ENCODE measurements around the gene SCFD2. TPM values are rescaled to one million over a fixed set of nuclear protein-coding genes. Genes with fewer than 3 reads are reported as not detected.

The SCFD2 gene
- polyA plus RNA-seq, 2 of the 4 experiments (the other 2 are of a cell fraction): 7.6 to 10.8 TPM

DNA sequence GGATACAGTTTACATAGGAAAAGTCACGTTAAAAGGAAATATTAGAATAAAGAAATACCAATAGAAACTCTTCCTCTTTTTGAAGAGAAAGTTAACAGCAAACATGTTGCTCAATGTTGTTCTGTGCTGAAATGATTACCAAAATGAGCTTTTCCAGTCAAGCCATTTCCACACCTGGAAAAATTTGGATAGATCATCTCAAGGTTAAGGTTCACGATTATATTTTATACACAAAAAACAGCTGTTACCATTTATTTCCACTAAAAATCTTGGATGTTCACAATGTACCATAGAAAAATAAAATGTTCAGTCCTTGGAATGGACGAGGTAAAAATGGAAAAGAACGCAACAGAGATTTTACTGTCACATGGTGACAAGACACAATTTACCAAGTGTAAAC lies 218.7 kb downstream of the SCFD2 start:
- POLR2A ChIA-PET: no interaction called here
- no peak overlapping the region for H3K27ac ChIP-seq
- no peak for FAIRE-seq
- H3K9me3 ChIP-seq: no peaks in the 10 kb centered on the region
- CTCF ChIA-PET: no interaction called here
- WGBS (ENCODE audit: missing lambda C conversion rate): 95% methylated on average over 4 of the region's 4 CpGs
- no peak for DNase-seq (ENCODE audit: low read depth in 1 of 2, low spot score in 1 of 2)
- H3K4me3 ChIP-seq: no peak overlapping the region
- TF ChIP-seq, protein P1, sequence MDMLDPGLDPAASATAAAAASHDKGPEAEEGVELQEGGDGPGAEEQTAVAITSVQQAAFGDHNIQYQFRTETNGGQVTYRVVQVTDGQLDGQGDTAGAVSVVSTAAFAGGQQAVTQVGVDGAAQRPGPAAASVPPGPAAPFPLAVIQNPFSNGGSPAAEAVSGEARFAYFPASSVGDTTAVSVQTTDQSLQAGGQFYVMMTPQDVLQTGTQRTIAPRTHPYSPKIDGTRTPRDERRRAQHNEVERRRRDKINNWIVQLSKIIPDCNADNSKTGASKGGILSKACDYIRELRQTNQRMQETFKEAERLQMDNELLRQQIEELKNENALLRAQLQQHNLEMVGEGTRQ (IDR thresholded peaks at IDR 0.05): no peak
- TF ChIP-seq NR3C1 (IDR thresholded peaks at IDR 0.05) (no peak), RNF2 (IDR thresholded peaks at IDR 0.05; ENCODE audit: borderline replicate concordance, low read depth) (no peak), RAD21 (conservative IDR thresholded peaks at IDR 0.05 in 1 of 2, IDR thresholded peaks at IDR 0.05 in 1 of 2) (no peak), CBX2 (IDR thresholded peaks at IDR 0.05; ENCODE audit: borderline replicate concordance, low read depth) (no peak), CBX8 (IDR thresholded peaks at IDR 0.05) (no peak), CHD4 (IDR thresholded peaks at IDR 0.05; ENCODE audit: borderline replicate concordance) (no peak), NPAS2 (CRISPR knock-in tag; IDR thresholded peaks at IDR 0.05; ENCODE audit: borderline replicate concordance) (no peak), BHLHE40 (IDR thresholded peaks at IDR 0.05; ENCODE audit: low read depth, low read length) (no peak), ZSCAN20 (CRISPR knock-in tag; IDR thresholded peaks at IDR 0.05) (no peak), POLR2AphosphoS2 (conservative IDR thresholded peaks at IDR 0.05; ENCODE audit: low read length) (no peak), HOXA7 (CRISPR knock-in tag; IDR thresholded peaks at IDR 0.05) (no peak), FOSL2 (IDR thresholded peaks at IDR 0.05) (no peak), FOSL2 (CRISPR knock-in tag; IDR thresholded peaks at IDR 0.05) (no peak)
- TF ChIP-seq, protein P2, sequence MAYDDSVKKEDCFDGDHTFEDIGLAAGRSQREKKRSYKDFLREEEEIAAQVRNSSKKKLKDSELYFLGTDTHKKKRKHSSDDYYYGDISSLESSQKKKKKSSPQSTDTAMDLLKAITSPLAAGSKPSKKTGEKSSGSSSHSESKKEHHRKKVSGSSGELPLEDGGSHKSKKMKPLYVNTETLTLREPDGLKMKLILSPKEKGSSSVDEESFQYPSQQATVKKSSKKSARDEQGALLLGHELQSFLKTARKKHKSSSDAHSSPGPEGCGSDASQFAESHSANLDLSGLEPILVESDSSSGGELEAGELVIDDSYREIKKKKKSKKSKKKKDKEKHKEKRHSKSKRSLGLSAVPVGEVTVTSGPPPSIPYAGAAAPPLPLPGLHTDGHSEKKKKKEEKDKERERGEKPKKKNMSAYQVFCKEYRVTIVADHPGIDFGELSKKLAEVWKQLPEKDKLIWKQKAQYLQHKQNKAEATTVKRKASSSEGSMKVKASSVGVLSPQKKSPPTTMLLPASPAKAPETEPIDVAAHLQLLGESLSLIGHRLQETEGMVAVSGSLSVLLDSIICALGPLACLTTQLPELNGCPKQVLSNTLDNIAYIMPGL (CRISPR knock-in tag; IDR thresholded peaks at IDR 0.05; ENCODE audit: borderline replicate concordance): no peak
- TF ChIP-seq, protein P3, sequence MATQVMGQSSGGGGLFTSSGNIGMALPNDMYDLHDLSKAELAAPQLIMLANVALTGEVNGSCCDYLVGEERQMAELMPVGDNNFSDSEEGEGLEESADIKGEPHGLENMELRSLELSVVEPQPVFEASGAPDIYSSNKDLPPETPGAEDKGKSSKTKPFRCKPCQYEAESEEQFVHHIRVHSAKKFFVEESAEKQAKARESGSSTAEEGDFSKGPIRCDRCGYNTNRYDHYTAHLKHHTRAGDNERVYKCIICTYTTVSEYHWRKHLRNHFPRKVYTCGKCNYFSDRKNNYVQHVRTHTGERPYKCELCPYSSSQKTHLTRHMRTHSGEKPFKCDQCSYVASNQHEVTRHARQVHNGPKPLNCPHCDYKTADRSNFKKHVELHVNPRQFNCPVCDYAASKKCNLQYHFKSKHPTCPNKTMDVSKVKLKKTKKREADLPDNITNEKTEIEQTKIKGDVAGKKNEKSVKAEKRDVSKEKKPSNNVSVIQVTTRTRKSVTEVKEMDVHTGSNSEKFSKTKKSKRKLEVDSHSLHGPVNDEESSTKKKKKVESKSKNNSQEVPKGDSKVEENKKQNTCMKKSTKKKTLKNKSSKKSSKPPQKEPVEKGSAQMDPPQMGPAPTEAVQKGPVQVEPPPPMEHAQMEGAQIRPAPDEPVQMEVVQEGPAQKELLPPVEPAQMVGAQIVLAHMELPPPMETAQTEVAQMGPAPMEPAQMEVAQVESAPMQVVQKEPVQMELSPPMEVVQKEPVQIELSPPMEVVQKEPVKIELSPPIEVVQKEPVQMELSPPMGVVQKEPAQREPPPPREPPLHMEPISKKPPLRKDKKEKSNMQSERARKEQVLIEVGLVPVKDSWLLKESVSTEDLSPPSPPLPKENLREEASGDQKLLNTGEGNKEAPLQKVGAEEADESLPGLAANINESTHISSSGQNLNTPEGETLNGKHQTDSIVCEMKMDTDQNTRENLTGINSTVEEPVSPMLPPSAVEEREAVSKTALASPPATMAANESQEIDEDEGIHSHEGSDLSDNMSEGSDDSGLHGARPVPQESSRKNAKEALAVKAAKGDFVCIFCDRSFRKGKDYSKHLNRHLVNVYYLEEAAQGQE (IDR thresholded peaks at IDR 0.05): no peak
- TF ChIP-seq, protein P4, sequence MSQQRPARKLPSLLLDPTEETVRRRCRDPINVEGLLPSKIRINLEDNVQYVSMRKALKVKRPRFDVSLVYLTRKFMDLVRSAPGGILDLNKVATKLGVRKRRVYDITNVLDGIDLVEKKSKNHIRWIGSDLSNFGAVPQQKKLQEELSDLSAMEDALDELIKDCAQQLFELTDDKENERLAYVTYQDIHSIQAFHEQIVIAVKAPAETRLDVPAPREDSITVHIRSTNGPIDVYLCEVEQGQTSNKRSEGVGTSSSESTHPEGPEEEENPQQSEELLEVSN (IDR thresholded peaks at IDR 0.05; ENCODE audit: borderline replicate concordance, low read depth): no peak
- TF ChIP-seq, protein P5, sequence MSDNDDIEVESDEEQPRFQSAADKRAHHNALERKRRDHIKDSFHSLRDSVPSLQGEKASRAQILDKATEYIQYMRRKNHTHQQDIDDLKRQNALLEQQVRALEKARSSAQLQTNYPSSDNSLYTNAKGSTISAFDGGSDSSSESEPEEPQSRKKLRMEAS (IDR thresholded peaks at IDR 0.05): no peak
- TF ChIP-seq, protein P6, sequence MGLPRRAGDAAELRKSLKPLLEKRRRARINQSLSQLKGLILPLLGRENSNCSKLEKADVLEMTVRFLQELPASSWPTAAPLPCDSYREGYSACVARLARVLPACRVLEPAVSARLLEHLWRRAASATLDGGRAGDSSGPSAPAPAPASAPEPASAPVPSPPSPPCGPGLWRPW (IDR thresholded peaks at IDR 0.05): no peak
- no peak for ATAC-seq
- H3K4me2 ChIP-seq: no peak overlapping the region
- H3K4me1 ChIP-seq: no peaks in the 10 kb centered on the region

DNA sequence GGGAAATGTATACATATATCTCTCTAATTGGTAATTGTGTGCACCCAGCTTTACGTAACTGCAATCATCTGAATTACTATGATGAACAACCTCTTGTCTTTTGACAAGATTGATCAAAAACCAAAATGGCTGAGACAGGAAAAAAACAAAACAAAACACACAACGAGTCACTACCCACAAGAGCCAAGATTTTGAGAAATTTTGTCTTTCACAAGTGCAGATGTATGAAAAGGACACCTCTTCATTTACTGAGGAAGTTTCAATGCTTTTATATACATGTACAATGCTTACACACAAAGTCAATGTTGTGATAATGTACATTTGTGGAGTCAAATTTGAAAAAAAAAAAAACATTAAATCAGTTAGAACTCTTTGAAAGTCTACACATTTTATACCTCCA lies 224.6 kb downstream of the SCFD2 start:
- ATAC-seq (no peak), DNase-seq (ENCODE audit: low read depth in 1 of 2, low spot score in 1 of 2) (no peak), FAIRE-seq (no peak)
- Histone ChIP-seq H3K4me1 (no peaks in the 10 kb centered on the region), H3K4me2 (no peak overlapping the region), H3K9me3 (no peaks in the 10 kb centered on the region), H3K27ac (no peak overlapping the region), H3K4me3 (no peak overlapping the region)
- TF ChIP-seq SREBF2 (IDR thresholded peaks at IDR 0.05) (no peak), ESRRA (IDR thresholded peaks at IDR 0.05; ENCODE audit: borderline replicate concordance, low read length) (no peak), FOSB (CRISPR knock-in tag; IDR thresholded peaks at IDR 0.05) (no peak), SMC3 (IDR thresholded peaks at IDR 0.05) (no peak), POLR2AphosphoS2 (conservative IDR thresholded peaks at IDR 0.05; ENCODE audit: low read length) (no peak), HDAC2 (IDR thresholded peaks at IDR 0.05) (no peak), HOXA7 (CRISPR knock-in tag; IDR thresholded peaks at IDR 0.05) (no peak), GATA3 (IDR thresholded peaks at IDR 0.05; ENCODE audit: borderline replicate concordance) (no peak), RAD21 (conservative IDR thresholded peaks at IDR 0.05 in 1 of 2, IDR thresholded peaks at IDR 0.05 in 1 of 2) (no peak), EHMT2 (IDR thresholded peaks at IDR 0.05; ENCODE audit: low read depth) (no peak), KDM5A (IDR thresholded peaks at IDR 0.05) (no peak), RFX5 (IDR thresholded peaks at IDR 0.05) (no peak), NPAS2 (CRISPR knock-in tag; IDR thresholded peaks at IDR 0.05; ENCODE audit: borderline replicate concordance) (no peak), CHD4 (IDR thresholded peaks at IDR 0.05; ENCODE audit: borderline replicate concordance) (no peak), BHLHE40 (IDR thresholded peaks at IDR 0.05; ENCODE audit: low read depth, low read length) (no peak), ZFP36 (IDR thresholded peaks at IDR 0.05; ENCODE audit: borderline replicate concordance, partially characterized antibody) (no peak), HEYL (CRISPR knock-in tag; IDR thresholded peaks at IDR 0.05) (no peak), KDM1A (IDR thresholded peaks at IDR 0.05; ENCODE audit: low read depth) (no peak)
- TF ChIP-seq, protein P1 (IDR thresholded peaks at IDR 0.05): no peak
- POLR2A ChIA-PET: no interaction called here
- CTCF ChIA-PET: no interaction called here
- 65% methylated on average over 2 of the region's 2 CpGs for WGBS (ENCODE audit: missing lambda C conversion rate)
